Transverse colon (tissue), 4 donors: ENCODE data around the gene CCDC83.

Experiments used
- EP300 ChIP-seq: sonication (generic); formaldehyde crosslinking; IDR thresholded peaks from one replicate; pipeline ENCODE4 v1.6.1; 2017; ENCODE audit warnings: antibody characterized with exemption, low read depth
- POLR2A ChIP-seq: fragments of 450-650 bp; IDR thresholded peaks from one replicate; pipeline ENCODE4 v1.6.1; 2016; ENCODE audit warnings: antibody characterized with exemption, mild to moderate bottlenecking, moderate library complexity
- POLR2AphosphoS5 ChIP-seq, 3 donors: sonication (generic); formaldehyde crosslinking; IDR thresholded peaks; one replicate each; pipeline ENCODE4 v1.6.1; 2016; ENCODE audit warnings: antibody characterized with exemption in 3 of 3
- TF ChIP-seq, protein P1 (sequence below), 5 experiments: fragments of 200-600 bp in 3 of 5; fragments of 450-650 bp in 2 of 5; sonication (generic) in 3 of 5; IDR thresholded peaks; 1 replicate in 2 of 5; 2 replicates in 3 of 5; pipeline ENCODE4 v1.5.1; 2016 to 2017; ENCODE audit warnings: antibody characterized with exemption in 5 of 5, inconsistent platforms in 3 of 5, mild to moderate bottlenecking in 2 of 5, moderate library complexity in 1 of 5

DNA sequence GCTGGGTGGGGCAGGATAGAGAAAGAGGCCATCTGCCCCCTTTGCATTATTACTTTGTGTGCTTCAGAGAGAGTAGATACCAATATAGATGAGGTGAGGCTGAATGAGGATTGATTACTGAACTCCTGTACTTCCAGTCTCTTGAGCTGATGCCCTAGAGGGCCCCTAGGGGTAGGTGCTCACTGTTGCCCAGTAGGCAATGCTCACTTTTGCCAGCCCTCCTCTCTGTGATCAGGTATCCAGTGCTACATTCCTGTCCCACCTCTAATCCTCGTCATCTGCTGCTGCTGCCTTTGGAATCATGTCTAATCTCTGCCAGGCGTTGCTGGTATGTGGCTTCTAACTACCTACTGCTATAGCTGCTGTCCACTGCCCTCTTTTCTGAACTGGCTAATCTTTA, 57.2 kb downstream of the CCDC83 start:
- TF ChIP-seq POLR2AphosphoS5 (IDR thresholded peaks at IDR 0.05) (no peak), POLR2A (no peak), EP300 (no peak)
- TF ChIP-seq, protein P1, sequence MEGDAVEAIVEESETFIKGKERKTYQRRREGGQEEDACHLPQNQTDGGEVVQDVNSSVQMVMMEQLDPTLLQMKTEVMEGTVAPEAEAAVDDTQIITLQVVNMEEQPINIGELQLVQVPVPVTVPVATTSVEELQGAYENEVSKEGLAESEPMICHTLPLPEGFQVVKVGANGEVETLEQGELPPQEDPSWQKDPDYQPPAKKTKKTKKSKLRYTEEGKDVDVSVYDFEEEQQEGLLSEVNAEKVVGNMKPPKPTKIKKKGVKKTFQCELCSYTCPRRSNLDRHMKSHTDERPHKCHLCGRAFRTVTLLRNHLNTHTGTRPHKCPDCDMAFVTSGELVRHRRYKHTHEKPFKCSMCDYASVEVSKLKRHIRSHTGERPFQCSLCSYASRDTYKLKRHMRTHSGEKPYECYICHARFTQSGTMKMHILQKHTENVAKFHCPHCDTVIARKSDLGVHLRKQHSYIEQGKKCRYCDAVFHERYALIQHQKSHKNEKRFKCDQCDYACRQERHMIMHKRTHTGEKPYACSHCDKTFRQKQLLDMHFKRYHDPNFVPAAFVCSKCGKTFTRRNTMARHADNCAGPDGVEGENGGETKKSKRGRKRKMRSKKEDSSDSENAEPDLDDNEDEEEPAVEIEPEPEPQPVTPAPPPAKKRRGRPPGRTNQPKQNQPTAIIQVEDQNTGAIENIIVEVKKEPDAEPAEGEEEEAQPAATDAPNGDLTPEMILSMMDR (IDR thresholded peaks at IDR 0.05): no peak
